Stimulated activated CD8-positive, alpha-beta memory T cell treated with anti-CD3 and anti-CD28 coated beads, Interleukin-7, amount 100 ng/mL, for 48 hours (primary cell): Measurements from ENCODE around the gene SLC35D2.
"Not testable (repeated sequence)": the region's sequence is repeated elsewhere in the genome, so short reads cannot be mapped to it uniquely, and the experiment has no call there.

Experiments used
- DNase-seq, 2 donors: peaks; one replicate each; pipeline ENCODE4 v3.0.0-alpha.2; 2020; ENCODE audit warnings: low read depth in 1 of 2; ENCODE audit errors: extremely low read depth in 1 of 2

SLC35D2 gene

GRCh38 chr9:96362119-96362518 is 21.4 kb downstream of the SLC35D2 start:
- not testable (repeated sequence) for DNase-seq

GRCh38 chr9:96361668-96362067 is 21.8 kb downstream of the SLC35D2 start:
- no peak for DNase-seq

- DNase-seq, result no peak
Observed at GRCh38 chr9:96360976-96361375, 22.5 kb downstream of the SLC35D2 start.

GRCh38 chr9:96360523-96360922 is 23.0 kb downstream of the SLC35D2 start:
- DNase-seq, result not testable (repeated sequence)

GRCh38 chr9:96350866-96351265 is 32.6 kb downstream of the SLC35D2 start:
- DNase-seq, result no peak

GRCh38 chr9:96348261-96348660 is 35.2 kb downstream of the SLC35D2 start:
- DNase-seq, result no peak

- DNase-seq, result no peak
Observed at GRCh38 chr9:96345551-96345950, 38.0 kb downstream of the SLC35D2 start.

- no peak for DNase-seq
Observed at GRCh38 chr9:96344458-96345180, 38.9 kb downstream of the SLC35D2 start.

GRCh38 chr9:96343515-96344360 is 39.8 kb downstream of the SLC35D2 start:
- no peak for DNase-seq

GRCh38 chr9:96342571-96343245 is 40.8 kb downstream of the SLC35D2 start:
- DNase-seq, result no peak

GRCh38 chr9:96340707-96341106 is 42.8 kb downstream of the SLC35D2 start:
- DNase-seq, result no peak

- DNase-seq, result no peak
Observed at GRCh38 chr9:96338299-96338698, 45.2 kb downstream of the SLC35D2 start.

GRCh38 chr9:96333958-96334357 is 49.6 kb downstream of the SLC35D2 start:
- no peak for DNase-seq

GRCh38 chr9:96331236-96331947 is 52.1 kb downstream of the SLC35D2 start:
- DNase-seq, result no peak

GRCh38 chr9:96327694-96328352 is 55.7 kb downstream of the SLC35D2 start:
- no peak for DNase-seq

GRCh38 chr9:96323169-96323568 is 60.3 kb downstream of the SLC35D2 start:
- DNase-seq, result no peak

GRCh38 chr9:96322736-96323135 is 60.8 kb downstream of the SLC35D2 start:
- DNase-seq, result not testable (repeated sequence)

GRCh38 chr9:96322210-96322609 is 61.3 kb downstream of the SLC35D2 start:
- not testable (repeated sequence) for DNase-seq

- DNase-seq, result no peak
Observed at GRCh38 chr9:96321515-96321914, 62.0 kb downstream of the SLC35D2 start.

GRCh38 chr9:96320749-96321280 is 62.7 kb downstream of the SLC35D2 start:
- no peak for DNase-seq
